Measurements from ENCODE around the gene FEN1. TPM values are rescaled to one million over a fixed set of nuclear protein-coding genes. Genes with fewer than 3 reads are reported as not detected.

FEN1 gene
- total RNA-seq, 1 donor from 2014 or later: 31.3 TPM

GRCh38 chr11:61844909-61845565 is 52.3 kb downstream of the FEN1 start:
- Histone ChIP-seq H3K36me3 (ENCODE audit: control insufficient read depth, insufficient read depth, low read length) (peaks cover 20% of the 10 kb centered on the region), H3K4me3 (ENCODE audit: low read depth, low read length) (no peak overlapping the region), H3K27me3 (ENCODE audit: control insufficient read depth, insufficient read depth, low read length) (no peaks in the 10 kb centered on the region)
- no peak for TF ChIP-seq CTCF (IDR thresholded peaks at IDR 0.05; ENCODE audit: insufficient read depth, low read length, poor library complexity, severe bottlenecking)
- no peak for DNase-seq (ENCODE audit: low read depth)

GRCh38 chr11:61846362-61847020 is 53.8 kb downstream of the FEN1 start:
- Histone ChIP-seq H3K4me3 (ENCODE audit: low read depth, low read length) (no peak overlapping the region), H3K36me3 (ENCODE audit: control insufficient read depth, insufficient read depth, low read length) (peaks cover 12% of the 10 kb centered on the region), H3K27me3 (ENCODE audit: control insufficient read depth, insufficient read depth, low read length) (no peaks in the 10 kb centered on the region)
- no peak for TF ChIP-seq CTCF (IDR thresholded peaks at IDR 0.05; ENCODE audit: insufficient read depth, low read length, poor library complexity, severe bottlenecking)
- no peak for DNase-seq (ENCODE audit: low read depth)

Other genes with a start within 250 kb of the FEN1 start
- gene SYT7, start 211.8 kb upstream of the FEN1 start, total RNA-seq: 12.7 and 15.9 TPM in 2 replicates
- 4.6 and 4.7 TPM in 2 replicates for gene DAGLA, start 112.5 kb upstream of the FEN1 start, total RNA-seq
- gene MYRF, start 40.3 kb upstream of the FEN1 start, total RNA-seq: 13.7 and 16.6 TPM in 2 replicates
- 75.8 and 135 TPM in 2 replicates for gene TMEM258, start 312 bp upstream of the FEN1 start, total RNA-seq
- 94.5 and 96.3 TPM in 2 replicates for gene FADS1, start 24.1 kb downstream of the FEN1 start, total RNA-seq
- gene FADS2, start 35.4 kb downstream of the FEN1 start, total RNA-seq: 222 and 235 TPM in 2 replicates
- gene FADS3, start 98.6 kb downstream of the FEN1 start, total RNA-seq: 134 and 152 TPM in 2 replicates
- gene RAB3IL1, start 124.7 kb downstream of the FEN1 start, total RNA-seq: 5.2 and 9.9 TPM in 2 replicates
- 1.0 and 1.1 TPM in 2 replicates for gene BEST1, start 157.4 kb downstream of the FEN1 start, total RNA-seq
- 2,225 and 2,374 TPM in 2 replicates for gene FTH1, start 174.7 kb downstream of the FEN1 start, total RNA-seq